K562 (cell line): ENCODE measurements around the gene DCLK1. TPM values are rescaled to one million over a fixed set of nuclear protein-coding genes. Genes with fewer than 3 reads are reported as not detected.

ENCODE experiments used
- ATAC-seq: fragments of 200-7000 bp; cut with Tn5 transposase; 3 replicates; pipeline ENCODE4 v1.9.1; 2020; ENCODE audit warnings: moderate library complexity
- BruUV-seq: library from RNA; stranded (reverse); fragments of 400-500 nt; replicated peaks from 2 replicates; lab custom pipeline; 2021; lab: Mats Ljungman, UMichigan
- CTCF ChIA-PET: fragments of 300-600 bp; formaldehyde crosslinking; extraction: SDS; loops from one replicate; lab custom pipeline; 2021; ENCODE audit warnings: low intra/inter-chr PET ratio; lab: Yijun Ruan, JAX
- POLR2A ChIA-PET: fragments of 300-600, 350-650 bp; sonication (Branson Sonifier 250); formaldehyde crosslinking; extraction: SDS; loops from one replicate; lab custom pipeline; 2021; ENCODE audit warnings: antibody characterized with exemption, inconsistent platforms; lab: Yijun Ruan, JAX
- DNase-seq, 4 experiments: peaks; one replicate each; pipeline versions ENCODE4 v3.0.0 to v3.0.0-alpha.2; 2011 to 2018; ENCODE audit warnings: low spot score in 3 of 4, mixed read lengths in 3 of 4; ENCODE audit errors: extremely low read depth in 1 of 4
- FAIRE-seq: peaks from 2 replicates; lab custom pipeline; 2011; peaks lifted over from hg19 to GRCh38; lab: Jason Lieb, UNC
- H2AFZ ChIP-seq: 2 replicates; pipeline ENCODE4 v1.6.0; 2011; ENCODE audit warnings: low read depth, low read length, control low read depth, inconsistent platforms
- H3K27ac ChIP-seq: fragments of 200-600 bp; 3 replicates; pipeline ENCODE4 v1.8.0; 2011; ENCODE audit warnings: low read depth, mild to moderate bottlenecking, control low read depth, inconsistent platforms, low read length, moderate library complexity, mixed read lengths; ENCODE audit errors: extremely low read depth
- H3K27me3 ChIP-seq, 2 experiments: fragments of 300-600 bp in 1 of 2; 2 replicates in 1 of 2; 3 replicates in 1 of 2; pipeline versions ENCODE4 v1.6.0 to v1.8.0; 2011; ENCODE audit warnings: inconsistent platforms in 2 of 2, low read length in 2 of 2, mild to moderate bottlenecking in 1 of 2, mixed read lengths in 1 of 2, moderate library complexity in 1 of 2; ENCODE audit not compliant: control insufficient read depth in 2 of 2, insufficient read depth in 2 of 2
- H3K36me3 ChIP-seq: fragments of 300-600 bp; 3 replicates; pipeline ENCODE4 v1.8.0; 2011; ENCODE audit warnings: mild to moderate bottlenecking, low read length, inconsistent platforms; ENCODE audit not compliant: control insufficient read depth, insufficient read depth
- H3K4me1 ChIP-seq, 2 experiments: fragments of 200-600 bp in 1 of 2; replicated peaks in 1 of 2; 2 replicates in 1 of 2; 3 replicates in 1 of 2; pipeline versions ENCODE4 v1.5.1 to v1.8.0; 2011; ENCODE audit warnings: inconsistent platforms in 2 of 2, low read length in 2 of 2, mild to moderate bottlenecking in 1 of 2, mixed read lengths in 1 of 2, moderate library complexity in 1 of 2; ENCODE audit not compliant: control insufficient read depth in 2 of 2, insufficient read depth in 2 of 2
- H3K4me2 ChIP-seq: 2 replicates; pipeline ENCODE4 v1.6.1; 2011; ENCODE audit warnings: low read length, control low read depth, inconsistent platforms, mixed read lengths; ENCODE audit not compliant: insufficient read depth
- H3K4me3 ChIP-seq: fragments of 200-600 bp; sonication (generic), shearing (Covaris generic); 2 replicates; pipeline ENCODE4 v1.5.1; 2016; ENCODE audit warnings: control low read depth, inconsistent platforms
- H3K79me2 ChIP-seq: fragments of 200-600 bp; 3 replicates; pipeline ENCODE4 v1.8.0; 2011; ENCODE audit warnings: low read length, inconsistent platforms; ENCODE audit not compliant: control insufficient read depth, insufficient read depth
- H3K9ac ChIP-seq, 2 experiments: 2 replicates each; pipeline versions ENCODE4 v1.6.0 to v1.6.1; 2011; ENCODE audit warnings: low read depth in 2 of 2, low read length in 2 of 2, control low read depth in 1 of 2, inconsistent platforms in 1 of 2, mild to moderate bottlenecking in 1 of 2, mixed read lengths in 1 of 2; ENCODE audit not compliant: insufficient read depth in 1 of 2
- H3K9me1 ChIP-seq: one replicate; pipeline ENCODE4 v1.6.0; 2011; ENCODE audit warnings: inconsistent platforms, mild to moderate bottlenecking, low read length, moderate library complexity; ENCODE audit not compliant: control insufficient read depth, insufficient read depth
- H3K9me3 ChIP-seq: replicated peaks from 2 replicates; pipeline ENCODE4 v1.5.1; 2011; ENCODE audit warnings: low read depth, low read length, inconsistent platforms; ENCODE audit not compliant: control insufficient read depth, insufficient read depth
- H4K20me1 ChIP-seq: replicated peaks from 2 replicates; pipeline ENCODE4 v1.6.1; 2011; ENCODE audit warnings: low read length, inconsistent platforms, mixed read lengths; ENCODE audit not compliant: control insufficient read depth, insufficient read depth
- CSDE1 ChIP-seq, 2 experiments: fragments of 450-650 bp; IDR thresholded peaks; 2 replicates each; pipeline ENCODE4 v1.6.1; 2016; ENCODE audit warnings: mild to moderate bottlenecking in 1 of 2
- HCFC1 ChIP-seq: IDR thresholded peaks from 2 replicates; pipeline ENCODE4 v1.6.1; 2012; ENCODE audit warnings: low read depth, low read length, improper control_type of control experiment
- MCM7 ChIP-seq, 2 experiments: fragments of 450-650 bp; IDR thresholded peaks; 2 replicates each; pipeline ENCODE4 v1.6.1; 2016 to 2018
- NCOA6 ChIP-seq: fragments of 450-650 bp; IDR thresholded peaks from 2 replicates; pipeline ENCODE4 v1.6.1; 2017; ENCODE audit warnings: mild to moderate bottlenecking
- NELFE ChIP-seq: IDR thresholded peaks from 2 replicates; pipeline ENCODE4 v1.6.1; 2011; ENCODE audit warnings: mild to moderate bottlenecking; ENCODE audit not compliant: insufficient read depth, insufficient read length
- POLR2A ChIP-seq: fragments of 450-650 bp; conservative IDR thresholded peaks from 2 replicates; pipeline ENCODE4 v1.6.1; 2016
- RNF2 ChIP-seq: sonication (generic); IDR thresholded peaks from 2 replicates; pipeline ENCODE4 v1.6.1; 2016
- ZC3H4 ChIP-seq: sonication (generic); formaldehyde crosslinking; IDR thresholded peaks from 2 replicates; pipeline ENCODE4 v1.9.0; 2021; ENCODE audit warnings: missing genetic modification reagents, borderline replicate concordance
- ZNF384 ChIP-seq: IDR thresholded peaks from 2 replicates; pipeline ENCODE4 v1.6.1; 2012; ENCODE audit warnings: low read depth, low read length, improper control_type of control experiment
- WGBS: fragments of 100-300 bp; shearing (Covaris generic); methylation state at CpG from one replicate; pipeline ENCODE4 v1.1.6; 2016; ENCODE audit warnings: low coverage, mixed read lengths; ENCODE audit not compliant: insufficient coverage; ENCODE audit errors: missing lambda C conversion rate; 5-methylcytosine and 5-hydroxymethylcytosine counted together
- in situ Hi-C: fragments of 300-500 bp; cut with MboI; formaldehyde crosslinking; loops from 4 replicates; pipeline ENCODE4 v1.15.0; 2018; ENCODE audit warnings: inconsistent platforms, mixed read lengths
- intact Hi-C: fragments of 100-400 bp; cut with micrococcal nuclease; formaldehyde crosslinking; loops from 2 replicates; pipeline ENCODE4 v1.14.2; 2022
- polyA plus RNA-seq, 8 experiments: library from polyadenylated mRNA; depleted of rRNA in 4 of 8; stranded (reverse) in 5 of 8; unstranded in 3 of 8; fragments of >200 nt; fragmentation: Nextera tagmentation in 2 of 8; fragmentation: Illumina TruSeq in 1 of 8; extraction: Ambion mirVana in 2 of 8; extraction: Trizol in 1 of 8; gene quantifications; 2 replicates each; pipeline versions ENCODE4 v1.2.1 to v1.2.3, GENCODE V29; 2011 to 2014; ENCODE audit warnings: inconsistent platforms in 1 of 8, missing spikeins in 1 of 8
- total RNA-seq, 7 experiments: library from RNA; depleted of rRNA in 6 of 7; stranded (reverse); fragments of >200 nt in 6 of 7; fragmentation: Illumina TruSeq in 2 of 7; extraction: Trizol in 2 of 7; gene quantifications; 2 replicates each; pipeline versions ENCODE4 v1.2.1 to v1.2.3, GENCODE V29; 2011 to 2021; ENCODE audit warnings: low replicate concordance in 1 of 7
- TF ChIP-seq, protein P1 (sequence below): fragments of 200-800 bp; sonication (Bioruptor generic); IDR thresholded peaks from 2 replicates; pipeline ENCODE4 v1.6.1; 2017; ENCODE audit warnings: missing genetic modification characterization, missing compliant biosample characterization
- TF ChIP-seq, protein P2 (sequence below): sonication (generic); formaldehyde crosslinking; IDR thresholded peaks from 2 replicates; pipeline ENCODE4 v1.8.1; 2023; ENCODE audit warnings: mild to moderate bottlenecking, missing genetic modification reagents
- TF ChIP-seq, protein P3 (sequence below): fragments of 450-650 bp; formaldehyde crosslinking; IDR thresholded peaks from 2 replicates; pipeline ENCODE4 v1.4.0; 2022; ENCODE audit warnings: missing genetic modification characterization

Gene DCLK1
- total and polyA plus RNA-seq, 9 of the 15 experiments (the other 6 are each of a cell fraction or from before 2014, with no cell fraction given) = 0.07 TPM; not detected in 8

DNA sequence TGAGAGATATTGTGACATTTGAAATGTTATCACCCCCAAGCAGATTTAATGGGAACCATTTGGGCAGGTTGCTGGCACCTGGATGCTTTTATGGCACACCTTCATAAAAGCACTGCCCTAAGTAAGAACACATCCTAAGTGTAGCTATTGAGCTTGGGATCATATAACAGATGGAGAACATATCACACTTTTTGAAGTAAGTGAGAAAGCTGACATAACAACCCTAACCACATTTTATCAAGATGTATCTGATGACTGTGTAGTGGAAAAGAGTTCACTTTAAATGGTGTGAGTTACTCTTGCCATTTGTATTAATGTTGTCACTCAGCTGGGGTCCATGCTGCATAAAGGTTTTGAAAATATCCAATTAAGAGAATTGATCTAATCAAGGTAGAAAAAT is 287.9 kb downstream of the DCLK1 start:
- no peaks in the 10 kb centered on the region for H4K20me1 ChIP-seq
- H3K27ac ChIP-seq = no peak overlapping the region
- no peaks in the 10 kb centered on the region for H3K9me3 ChIP-seq
- in situ Hi-C loops (no loop called here), intact Hi-C loops (no loop called here)
- CTCF ChIA-PET = no interaction called here
- H3K4me1 ChIP-seq = no peaks in the 10 kb centered on the region
- H3K9ac ChIP-seq = no peak overlapping the region
- no peak for DNase-seq
- no peaks in the 10 kb centered on the region for H3K36me3 ChIP-seq
- no peak for TF ChIP-seq NELFE
- no peak for TF ChIP-seq MCM7 (IDR thresholded peaks at IDR 0.05)
- TF ChIP-seq, all 486 proteins: peak for 0
- BruUV-seq = no TSS peak
- POLR2A ChIA-PET = no interaction called here
- Histone ChIP-seq H3K4me2 (no peak overlapping the region), H2AFZ (no peak overlapping the region), H3K4me3 (no peak overlapping the region), H3K27me3 (no peaks in the 10 kb centered on the region), H3K9me1 (no peaks in the 10 kb centered on the region), H3K79me2 (no peaks in the 10 kb centered on the region)
- no peak for ATAC-seq
- FAIRE-seq = no peak

DNA sequence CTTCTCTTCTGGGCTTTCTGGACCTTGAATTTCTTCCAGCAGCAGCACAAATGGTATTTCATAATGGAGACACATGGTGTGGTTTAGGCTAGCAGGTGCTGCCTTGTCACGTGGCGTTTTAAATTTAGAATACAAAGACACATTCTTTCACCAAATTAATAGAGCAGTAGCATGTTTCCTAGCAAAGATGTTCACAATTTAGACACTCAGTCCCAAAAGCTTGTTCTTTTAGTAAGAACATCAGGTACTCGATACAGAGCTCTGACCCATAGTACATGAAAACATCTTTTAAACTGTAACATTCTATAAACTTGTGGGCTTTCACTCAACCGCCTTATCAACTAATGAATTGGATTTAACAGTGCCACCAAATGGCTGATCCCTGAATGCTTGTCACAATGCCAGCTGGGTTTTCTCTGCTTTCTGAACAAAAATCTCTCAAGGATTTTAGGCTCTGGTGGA is 290.1 kb downstream of the DCLK1 start:
- H3K27ac ChIP-seq = no peak overlapping the region
- H3K36me3 ChIP-seq = no peaks in the 10 kb centered on the region
- no peak overlapping the region for H3K9ac ChIP-seq
- in situ Hi-C loops (no loop called here), intact Hi-C loops (no loop called here)
- no peaks in the 10 kb centered on the region for H4K20me1 ChIP-seq
- H3K27me3 ChIP-seq = no peaks in the 10 kb centered on the region
- no peak for DNase-seq
- H3K9me3 ChIP-seq = no peaks in the 10 kb centered on the region
- no peak overlapping the region for H3K4me3 ChIP-seq
- no peak for ATAC-seq
- WGBS = 0% methylated on average over 4 of the region's 4 CpGs
- FAIRE-seq = no peak
- CTCF ChIA-PET = no interaction called here
- H3K4me1 ChIP-seq = no peaks in the 10 kb centered on the region
- no TSS peak for BruUV-seq
- POLR2A ChIA-PET = no interaction called here
- no peaks in the 10 kb centered on the region for H3K9me1 ChIP-seq
- H3K4me2 ChIP-seq = no peak overlapping the region
- no peaks in the 10 kb centered on the region for H3K79me2 ChIP-seq
- H2AFZ ChIP-seq = no peak overlapping the region
- TF ChIP-seq ZC3H4 (CRISPR knock-in tag) (no peak), RNF2 (no peak), NCOA6 (no peak), POLR2A (no peak), HCFC1 (no peak), CSDE1 (IDR thresholded peaks at IDR 0.05) (no peak), ZNF384 (no peak)
- TF ChIP-seq, protein P1, sequence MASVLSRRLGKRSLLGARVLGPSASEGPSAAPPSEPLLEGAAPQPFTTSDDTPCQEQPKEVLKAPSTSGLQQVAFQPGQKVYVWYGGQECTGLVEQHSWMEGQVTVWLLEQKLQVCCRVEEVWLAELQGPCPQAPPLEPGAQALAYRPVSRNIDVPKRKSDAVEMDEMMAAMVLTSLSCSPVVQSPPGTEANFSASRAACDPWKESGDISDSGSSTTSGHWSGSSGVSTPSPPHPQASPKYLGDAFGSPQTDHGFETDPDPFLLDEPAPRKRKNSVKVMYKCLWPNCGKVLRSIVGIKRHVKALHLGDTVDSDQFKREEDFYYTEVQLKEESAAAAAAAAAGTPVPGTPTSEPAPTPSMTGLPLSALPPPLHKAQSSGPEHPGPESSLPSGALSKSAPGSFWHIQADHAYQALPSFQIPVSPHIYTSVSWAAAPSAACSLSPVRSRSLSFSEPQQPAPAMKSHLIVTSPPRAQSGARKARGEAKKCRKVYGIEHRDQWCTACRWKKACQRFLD (CRISPR knock-in tag) = no peak
- TF ChIP-seq, protein P2, sequence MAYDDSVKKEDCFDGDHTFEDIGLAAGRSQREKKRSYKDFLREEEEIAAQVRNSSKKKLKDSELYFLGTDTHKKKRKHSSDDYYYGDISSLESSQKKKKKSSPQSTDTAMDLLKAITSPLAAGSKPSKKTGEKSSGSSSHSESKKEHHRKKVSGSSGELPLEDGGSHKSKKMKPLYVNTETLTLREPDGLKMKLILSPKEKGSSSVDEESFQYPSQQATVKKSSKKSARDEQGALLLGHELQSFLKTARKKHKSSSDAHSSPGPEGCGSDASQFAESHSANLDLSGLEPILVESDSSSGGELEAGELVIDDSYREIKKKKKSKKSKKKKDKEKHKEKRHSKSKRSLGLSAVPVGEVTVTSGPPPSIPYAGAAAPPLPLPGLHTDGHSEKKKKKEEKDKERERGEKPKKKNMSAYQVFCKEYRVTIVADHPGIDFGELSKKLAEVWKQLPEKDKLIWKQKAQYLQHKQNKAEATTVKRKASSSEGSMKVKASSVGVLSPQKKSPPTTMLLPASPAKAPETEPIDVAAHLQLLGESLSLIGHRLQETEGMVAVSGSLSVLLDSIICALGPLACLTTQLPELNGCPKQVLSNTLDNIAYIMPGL (CRISPR knock-in tag) = no peak
- TF ChIP-seq, protein P3, sequence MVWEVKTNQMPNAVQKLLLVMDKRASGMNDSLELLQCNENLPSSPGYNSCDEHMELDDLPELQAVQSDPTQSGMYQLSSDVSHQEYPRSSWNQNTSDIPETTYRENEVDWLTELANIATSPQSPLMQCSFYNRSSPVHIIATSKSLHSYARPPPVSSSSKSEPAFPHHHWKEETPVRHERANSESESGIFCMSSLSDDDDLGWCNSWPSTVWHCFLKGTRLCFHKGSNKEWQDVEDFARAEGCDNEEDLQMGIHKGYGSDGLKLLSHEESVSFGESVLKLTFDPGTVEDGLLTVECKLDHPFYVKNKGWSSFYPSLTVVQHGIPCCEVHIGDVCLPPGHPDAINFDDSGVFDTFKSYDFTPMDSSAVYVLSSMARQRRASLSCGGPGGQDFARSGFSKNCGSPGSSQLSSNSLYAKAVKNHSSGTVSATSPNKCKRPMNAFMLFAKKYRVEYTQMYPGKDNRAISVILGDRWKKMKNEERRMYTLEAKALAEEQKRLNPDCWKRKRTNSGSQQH (CRISPR knock-in tag) = no peak
